ENCODE results near the gene RBM15.

- TF ChIP-seq CTCF (IDR thresholded peaks at IDR 0.05) (no peak), POLR2A (IDR thresholded peaks at IDR 0.05) (no peak), POLR2AphosphoS5 (IDR thresholded peaks at IDR 0.05; ENCODE audit: insufficient read depth in 1 of 2, low read depth in 1 of 2) (no peak)
Observed at GRCh38 chr1:110390692-110391245, 51.6 kb downstream of the RBM15 start, which contains the start of gene SLC16A4.

Measured in vagina (tissue), 2 donors.